ENCODE measurements around the gene GFOD1.

DNA sequence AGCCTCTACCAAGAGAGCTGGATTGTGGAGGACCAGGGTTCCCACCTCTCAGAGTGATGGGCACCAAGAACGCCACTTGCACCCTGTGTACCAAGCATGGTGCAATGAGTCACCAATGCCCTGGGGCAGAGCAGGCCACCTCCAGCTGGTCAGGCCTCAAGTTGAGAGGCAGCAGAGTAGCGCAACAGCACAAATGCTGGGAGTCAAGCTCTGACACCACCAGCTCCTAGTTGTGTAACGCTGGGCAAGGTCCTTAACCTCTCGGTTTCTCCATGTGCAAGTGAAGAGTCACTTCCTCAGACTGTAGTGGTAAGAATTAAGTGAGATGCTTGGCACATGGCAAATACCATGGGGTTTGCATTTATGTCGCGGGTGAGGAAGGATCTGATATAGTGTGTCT is 25.6 kb downstream of the GFOD1 start:
- TF ChIP-seq, protein P1, sequence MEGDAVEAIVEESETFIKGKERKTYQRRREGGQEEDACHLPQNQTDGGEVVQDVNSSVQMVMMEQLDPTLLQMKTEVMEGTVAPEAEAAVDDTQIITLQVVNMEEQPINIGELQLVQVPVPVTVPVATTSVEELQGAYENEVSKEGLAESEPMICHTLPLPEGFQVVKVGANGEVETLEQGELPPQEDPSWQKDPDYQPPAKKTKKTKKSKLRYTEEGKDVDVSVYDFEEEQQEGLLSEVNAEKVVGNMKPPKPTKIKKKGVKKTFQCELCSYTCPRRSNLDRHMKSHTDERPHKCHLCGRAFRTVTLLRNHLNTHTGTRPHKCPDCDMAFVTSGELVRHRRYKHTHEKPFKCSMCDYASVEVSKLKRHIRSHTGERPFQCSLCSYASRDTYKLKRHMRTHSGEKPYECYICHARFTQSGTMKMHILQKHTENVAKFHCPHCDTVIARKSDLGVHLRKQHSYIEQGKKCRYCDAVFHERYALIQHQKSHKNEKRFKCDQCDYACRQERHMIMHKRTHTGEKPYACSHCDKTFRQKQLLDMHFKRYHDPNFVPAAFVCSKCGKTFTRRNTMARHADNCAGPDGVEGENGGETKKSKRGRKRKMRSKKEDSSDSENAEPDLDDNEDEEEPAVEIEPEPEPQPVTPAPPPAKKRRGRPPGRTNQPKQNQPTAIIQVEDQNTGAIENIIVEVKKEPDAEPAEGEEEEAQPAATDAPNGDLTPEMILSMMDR (conservative IDR thresholded peaks at IDR 0.05 in 1 of 2, IDR thresholded peaks at IDR 0.05 in 1 of 2; ENCODE audit: low read depth in 1 of 2, low read length in 2 of 2) = no peak
- no peak for TF ChIP-seq EZH2 (IDR thresholded peaks at IDR 0.05; ENCODE audit: low read length, missing control alignments)

Measured in fibroblast of lung (primary cell).